ENCODE results near the gene KIAA0232. TPM values are rescaled to one million over a fixed set of nuclear protein-coding genes. Genes with fewer than 3 reads are reported as not detected.
"Not testable (repeated sequence)": the region's sequence is repeated elsewhere in the genome, so short reads cannot be mapped to it uniquely, and the experiment has no call there.

The KIAA0232 gene
- total RNA-seq, 1 donor from 2014 or later: 46.7 TPM

- no peak for DNase-seq (ENCODE audit: low spot score)
- peak; percentile 16 for ATAC-seq
These were observed 120.0 kb downstream of the KIAA0232 start for GRCh38 chr4:6902318-6903042.

GRCh38 chr4:6905516-6906445 lies 123.3 kb downstream of the KIAA0232 start:
- intact Hi-C loops (cut with DNase I): loop anchor here (10.0 kb wide), 1 partner anchor 169 kb away; no protein-coding TSS in a partner anchor
- no peak for DNase-seq (ENCODE audit: low spot score)
- ATAC-seq: no peak

More at GRCh38 chr4:6902318-6903042, 120.0 kb downstream of the KIAA0232 start:
- intact Hi-C loops (cut with DNase I): loop anchor here (10.0 kb wide), 1 partner anchor 172 kb away; no protein-coding TSS in a partner anchor

GRCh38 chr4:6906486-6906885 lies 124.0 kb downstream of the KIAA0232 start:
- not testable (repeated sequence) for ATAC-seq; DNase-seq (ENCODE audit: low spot score)
- intact Hi-C loops (cut with DNase I): loop anchor here (10.0 kb wide), 1 partner anchor 168 kb away; no protein-coding TSS in a partner anchor

- no peak for ATAC-seq
- intact Hi-C loops (cut with DNase I): loop anchor here (10.0 kb wide), 1 partner anchor 167 kb away; no protein-coding TSS in a partner anchor
- no peak for DNase-seq (ENCODE audit: low spot score)
These were observed 125.2 kb downstream of the KIAA0232 start for GRCh38 chr4:6907658-6908191.

DNA sequence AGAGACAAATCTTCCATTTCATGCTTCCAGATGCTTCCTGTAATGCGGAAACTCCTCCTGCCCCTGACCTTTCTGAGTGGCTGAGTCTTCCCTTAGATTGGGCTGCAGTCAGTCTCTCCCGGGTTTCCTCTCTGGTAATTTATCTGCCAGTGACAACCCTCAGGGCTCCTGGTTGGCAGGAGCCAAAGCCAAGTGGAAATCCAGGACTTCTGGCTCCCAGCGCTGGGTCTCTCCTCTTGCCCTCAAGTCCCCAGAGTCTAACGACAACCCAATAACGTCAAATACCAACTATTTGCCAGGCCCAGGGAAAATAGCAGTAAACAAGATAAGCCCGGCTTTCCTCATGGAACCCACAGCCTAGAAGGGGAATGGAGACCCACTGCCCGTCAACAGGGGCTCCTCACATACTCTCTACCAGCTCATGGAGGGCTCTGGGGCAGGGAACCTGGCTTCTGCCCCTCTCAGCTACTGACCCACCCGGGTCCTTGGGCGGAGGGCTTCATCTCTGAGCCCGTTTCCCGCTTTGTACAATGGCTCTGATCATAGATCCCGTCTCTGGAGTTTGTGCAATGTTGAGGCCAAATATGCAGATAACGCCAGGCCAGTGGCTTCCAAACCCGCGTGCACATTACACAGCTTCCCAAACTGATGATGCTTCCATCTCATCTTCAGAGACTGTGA lies 126.0 kb downstream of the KIAA0232 start:
- intact Hi-C loops (cut with DNase I): loop anchor here (10.0 kb wide), 1 partner anchor 166 kb away; no protein-coding TSS in a partner anchor
- ATAC-seq (no peak), DNase-seq (ENCODE audit: low spot score) (no peak)

DNA sequence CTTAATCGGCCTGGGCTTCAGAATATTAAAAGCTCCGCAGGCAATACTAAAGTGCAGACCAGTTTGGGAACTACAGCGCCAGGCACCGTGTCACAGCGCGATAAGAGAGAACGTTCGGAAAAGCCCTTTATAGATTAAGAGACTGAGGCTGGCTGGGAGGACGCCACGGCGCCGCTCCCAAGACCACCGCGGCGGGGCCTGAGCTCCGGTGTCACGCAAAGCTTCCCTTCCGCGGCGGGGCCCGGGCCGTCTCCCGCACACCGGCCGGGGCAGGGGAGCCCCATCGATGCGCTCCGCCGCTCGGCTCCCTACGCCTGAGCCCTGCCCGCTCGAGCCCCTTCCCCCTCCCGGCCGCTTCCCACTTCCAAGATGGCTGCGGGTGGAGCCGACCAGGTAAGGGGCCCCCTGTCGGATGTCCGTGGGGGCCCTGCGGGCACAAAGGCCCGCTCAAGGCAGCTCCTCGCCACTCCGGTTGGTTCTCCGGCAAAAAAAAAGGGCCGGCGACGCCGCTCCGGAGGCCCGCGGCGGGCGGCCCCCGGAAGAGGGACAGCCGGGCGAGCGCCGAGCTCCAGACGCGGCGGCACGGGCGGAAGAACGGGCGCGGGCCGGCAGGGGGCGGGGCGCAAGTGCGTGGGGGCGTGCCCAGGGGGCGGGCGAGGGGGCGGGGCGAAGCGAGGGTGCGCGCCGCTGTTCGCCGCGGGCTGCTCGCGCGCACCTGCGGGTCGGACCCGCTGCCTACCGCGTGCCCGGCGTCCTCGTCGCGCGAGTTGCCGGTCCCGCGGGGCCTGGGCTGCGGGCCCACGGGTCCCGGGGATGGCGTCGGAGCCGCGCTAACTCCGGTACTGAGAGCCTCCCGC lies 126.8 kb downstream of the KIAA0232 start, which contains the start of gene TBC1D14:
TSS of gene TBC1D14 (plus strand) at position 714 of the 857 bp plus-strand sequence. CDS start 13,564 bp downstream, outside the sequence.
- DNase-seq (ENCODE audit: low spot score) (peak; percentile 92), ATAC-seq (peak; percentile 95)
- intact Hi-C loops (cut with DNase I): loop anchor here (10.0 kb wide), 1 partner anchor 165 kb away; no protein-coding TSS in a partner anchor

GRCh38 chr4:6909970-6910339 lies 127.4 kb downstream of the KIAA0232 start:
- intact Hi-C loops (cut with DNase I): loop anchor here (10.0 kb wide), 2 partner anchors 65 to 165 kb away; no protein-coding TSS in a partner anchor
- ATAC-seq: peak; percentile 6
- DNase-seq (ENCODE audit: low spot score): no peak

DNA sequence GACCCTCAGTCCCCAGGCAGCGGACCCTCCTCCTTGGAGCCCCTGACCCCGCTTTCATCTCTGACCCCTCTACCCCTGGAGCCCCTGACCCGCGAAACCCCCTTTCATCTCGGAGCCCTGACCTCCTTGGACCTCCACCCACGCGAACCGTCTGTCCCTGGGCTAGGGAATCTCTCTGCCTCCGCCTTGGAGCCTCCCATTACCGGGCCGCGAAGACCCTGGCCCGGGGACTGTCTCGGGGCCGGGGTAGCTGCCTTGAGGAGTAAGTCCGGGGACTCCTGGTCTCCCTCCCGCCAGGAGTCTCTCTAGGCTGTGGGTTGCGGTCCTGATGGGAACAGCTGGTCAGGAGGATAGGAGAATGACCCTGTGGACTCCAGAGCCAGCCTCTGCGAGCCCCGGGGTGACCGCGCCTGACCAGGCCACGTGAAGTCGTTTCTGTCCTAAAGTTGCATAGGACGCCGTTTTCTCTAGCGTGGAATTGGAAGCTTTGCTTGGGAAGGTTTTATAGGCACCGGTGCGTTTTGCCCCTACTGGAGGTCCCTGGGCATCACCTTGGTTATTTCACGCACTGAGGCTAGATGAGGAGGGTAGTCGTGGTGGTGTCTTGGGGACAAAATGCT lies 127.9 kb downstream of the KIAA0232 start:
- ATAC-seq (peak; percentile 21), DNase-seq (ENCODE audit: low spot score) (no peak)
- intact Hi-C loops (cut with DNase I): loop anchor here (10.0 kb wide), 1 partner anchor 64 kb away; no protein-coding TSS in a partner anchor

DNA sequence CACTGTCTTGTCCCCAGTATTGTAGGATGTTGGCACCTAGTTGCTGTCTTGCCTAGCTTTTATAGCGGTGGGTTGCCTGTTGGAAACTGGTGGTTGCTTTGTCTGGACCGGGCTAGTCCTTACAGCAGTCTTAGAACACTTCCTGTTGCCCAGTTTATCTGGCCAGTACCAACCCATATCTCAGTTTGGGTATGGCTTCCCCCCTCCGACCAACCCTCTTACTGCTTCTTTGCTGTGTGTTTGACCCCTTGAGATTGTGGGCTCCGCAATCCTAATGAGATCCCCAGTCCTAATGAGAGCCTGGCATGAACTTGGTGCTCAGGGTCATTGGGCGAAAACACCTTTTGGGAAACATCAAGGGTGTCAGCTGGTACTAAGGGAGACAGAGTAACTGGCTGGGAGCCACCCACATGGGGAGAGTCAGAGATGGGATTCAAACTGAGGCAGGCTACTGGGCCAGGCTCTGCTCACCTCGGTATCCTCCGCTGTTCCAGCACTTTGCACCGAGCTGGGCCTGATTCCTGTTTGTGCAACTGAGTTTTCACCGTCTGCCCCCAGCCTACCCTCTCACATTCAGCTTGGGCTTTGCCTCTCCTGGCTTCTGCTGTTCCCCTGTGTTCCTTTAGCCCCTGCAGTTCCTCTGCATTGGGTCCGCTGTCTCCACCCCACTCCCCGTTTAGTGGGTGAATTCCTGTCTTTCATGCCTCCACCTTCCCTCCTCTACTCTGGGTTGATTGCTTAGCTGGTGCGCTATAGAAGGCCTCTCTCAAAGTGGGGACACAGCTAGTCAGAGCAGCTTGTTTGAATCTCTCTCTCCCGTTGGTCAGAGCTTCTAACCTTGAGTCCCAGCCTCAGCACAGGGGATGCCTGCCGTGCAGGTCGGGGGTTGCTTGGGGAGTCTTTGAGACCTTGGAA lies 128.7 kb downstream of the KIAA0232 start:
- intact Hi-C loops (cut with DNase I): loop anchor here (10.0 kb wide), 1 partner anchor 64 kb away; no protein-coding TSS in a partner anchor
- ATAC-seq (no peak), DNase-seq (ENCODE audit: low spot score) (no peak)

GRCh38 chr4:6911917-6912316 lies 129.4 kb downstream of the KIAA0232 start:
- not testable (repeated sequence) for DNase-seq (ENCODE audit: low spot score); ATAC-seq
- intact Hi-C loops (cut with DNase I): loop anchor here (10.0 kb wide), 1 partner anchor 63 kb away; no protein-coding TSS in a partner anchor

DNA sequence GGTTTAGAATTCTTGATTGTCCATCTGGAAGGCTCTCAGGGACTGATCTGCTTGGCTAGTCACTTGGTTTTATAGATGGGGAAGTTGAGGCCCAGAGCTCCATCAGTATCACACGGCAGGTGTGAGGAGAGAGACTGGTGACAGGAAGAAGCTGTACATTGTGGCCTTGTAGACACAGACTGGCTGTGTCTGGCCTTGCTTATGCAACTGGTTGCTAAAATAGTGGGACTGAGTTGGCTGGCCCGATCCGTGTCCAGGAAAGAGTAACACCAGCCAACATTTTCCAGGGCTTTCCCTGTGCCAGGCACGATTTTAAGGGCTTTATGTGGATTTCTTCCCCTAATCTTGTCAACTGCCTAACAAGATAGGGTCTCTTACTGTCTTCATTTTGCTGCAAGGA lies 129.9 kb downstream of the KIAA0232 start:
- ATAC-seq (no peak), DNase-seq (ENCODE audit: low spot score) (no peak)
- intact Hi-C loops (cut with DNase I): loop anchor here (10.0 kb wide), 1 partner anchor 62 kb away; no protein-coding TSS in a partner anchor

DNA sequence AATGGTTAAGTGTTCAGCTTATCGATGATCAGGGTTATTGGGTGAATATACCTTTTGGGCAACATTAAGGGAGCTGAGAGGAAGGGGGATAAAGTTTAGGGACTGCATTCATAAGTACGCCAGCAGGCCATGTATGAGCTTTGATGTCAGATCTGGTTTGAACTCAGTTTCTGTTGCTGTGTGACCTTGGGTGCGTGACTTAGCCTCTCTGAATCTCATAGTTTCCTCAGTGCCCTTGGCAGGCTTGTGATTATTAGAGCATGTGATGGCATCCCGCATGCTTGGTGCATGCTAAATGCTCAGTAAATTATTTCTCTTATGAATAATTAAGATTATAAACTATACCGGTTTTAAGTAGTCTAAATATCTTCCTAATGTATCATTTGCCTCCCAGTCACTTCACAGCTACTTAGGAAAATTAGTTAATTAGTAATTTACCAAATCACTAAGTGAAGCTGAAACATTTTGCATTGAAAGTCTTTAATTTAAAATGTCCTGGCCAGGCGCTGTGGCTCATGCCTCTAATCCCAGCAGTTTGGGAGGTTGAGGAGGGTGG lies 130.9 kb downstream of the KIAA0232 start:
- no peak for DNase-seq (ENCODE audit: low spot score)
- intact Hi-C loops (cut with DNase I): loop anchor here (10.0 kb wide), 1 partner anchor 61 kb away; no protein-coding TSS in a partner anchor

GRCh38 chr4:6914448-6914847 lies 131.9 kb downstream of the KIAA0232 start:
- DNase-seq (ENCODE audit: low spot score) (no peak), ATAC-seq (no peak)
- intact Hi-C loops (cut with DNase I): loop anchor here (10.0 kb wide), 1 partner anchor 60 kb away; no protein-coding TSS in a partner anchor

More for the DNA sequence above, 130.9 kb downstream of the KIAA0232 start:
- no peak for ATAC-seq

- ATAC-seq: no peak
- DNase-seq (ENCODE audit: low spot score): no peak
- intact Hi-C loops (cut with DNase I): loop anchor here (10.0 kb wide), 1 partner anchor 59 kb away; no protein-coding TSS in a partner anchor
These were observed 132.8 kb downstream of the KIAA0232 start for GRCh38 chr4:6915041-6916005.

Measured in sciatic nerve (tissue), 2 donors.